HG03066 (cell line): Measurements from ENCODE around the gene RGS9BP.

Experiments
- ATAC-seq: cut with Tn5 transposase; IDR thresholded peaks from one replicate; pipeline ENCODE4 v1.9.1; 2021; ENCODE audit warnings: low read depth; ENCODE audit not compliant: unreplicated experiment

The RGS9BP gene

GRCh38 chr19:32669310-32669709 lies 6.3 kb upstream of the RGS9BP start:
- ATAC-seq, result no peak

- ATAC-seq, result no peak
Observed at GRCh38 chr19:32671883-32672593, 3.6 kb upstream of the RGS9BP start.

DNA sequence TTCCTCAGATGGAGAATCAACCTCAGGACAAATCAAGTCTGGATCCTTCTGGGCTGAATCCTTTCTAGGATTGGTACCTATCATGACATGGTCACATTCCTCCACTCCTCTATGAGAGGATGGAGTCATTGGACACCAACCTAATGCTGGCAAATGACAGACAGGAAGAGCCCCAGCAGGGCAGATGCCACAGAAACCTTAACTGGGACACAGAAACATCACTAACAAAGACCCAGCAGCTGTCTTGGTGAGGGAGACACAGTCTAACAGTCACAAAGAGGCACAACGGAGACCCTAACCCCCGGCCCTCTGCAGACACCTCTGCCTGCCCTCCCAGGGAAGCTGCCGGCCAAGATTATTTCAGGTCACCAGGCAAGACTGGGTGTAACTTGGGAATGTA lies 2.8 kb upstream of the RGS9BP start:
- ATAC-seq, result no peak

GRCh38 chr19:32673573-32673972 lies 2.1 kb upstream of the RGS9BP start:
- no peak for ATAC-seq

DNA sequence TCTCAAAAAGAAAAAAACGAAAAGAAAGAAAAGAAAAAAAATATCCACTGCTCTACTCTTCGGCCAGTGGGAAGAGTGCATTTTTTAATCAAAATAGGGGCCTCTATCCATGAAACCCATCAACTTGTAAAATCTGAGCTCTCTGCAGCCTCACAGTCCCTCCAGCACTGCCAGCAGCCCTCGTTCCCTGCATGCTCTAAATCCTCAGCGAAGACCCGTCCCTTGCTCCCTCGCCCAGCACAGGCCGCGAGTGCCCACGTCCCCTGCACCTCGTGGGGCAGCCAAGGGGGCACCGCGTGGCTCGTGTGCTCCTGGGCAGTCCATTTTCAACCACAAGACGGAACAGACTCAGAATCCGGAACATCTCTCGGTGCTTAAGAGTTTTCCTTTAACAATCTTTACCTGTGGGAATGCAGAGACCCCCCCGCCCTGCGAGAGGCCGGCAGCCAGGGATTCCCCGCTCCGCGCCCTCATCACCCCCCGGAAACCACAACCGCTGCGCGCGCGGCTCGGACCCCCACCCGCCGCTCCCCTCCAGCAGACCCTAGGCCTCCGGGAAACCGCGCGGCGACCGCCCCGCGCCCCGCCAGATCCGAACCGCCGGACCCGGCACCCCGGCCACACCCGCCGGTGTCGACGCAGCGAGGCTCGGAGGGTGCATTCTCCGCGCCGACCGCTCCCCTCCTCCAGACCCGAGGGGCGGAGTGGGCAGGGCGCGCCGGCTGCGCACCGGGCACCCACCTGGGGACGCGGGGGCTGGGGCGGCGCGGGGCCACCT lies 1.3 kb upstream of the RGS9BP start:
- ATAC-seq, result no peak

DNA sequence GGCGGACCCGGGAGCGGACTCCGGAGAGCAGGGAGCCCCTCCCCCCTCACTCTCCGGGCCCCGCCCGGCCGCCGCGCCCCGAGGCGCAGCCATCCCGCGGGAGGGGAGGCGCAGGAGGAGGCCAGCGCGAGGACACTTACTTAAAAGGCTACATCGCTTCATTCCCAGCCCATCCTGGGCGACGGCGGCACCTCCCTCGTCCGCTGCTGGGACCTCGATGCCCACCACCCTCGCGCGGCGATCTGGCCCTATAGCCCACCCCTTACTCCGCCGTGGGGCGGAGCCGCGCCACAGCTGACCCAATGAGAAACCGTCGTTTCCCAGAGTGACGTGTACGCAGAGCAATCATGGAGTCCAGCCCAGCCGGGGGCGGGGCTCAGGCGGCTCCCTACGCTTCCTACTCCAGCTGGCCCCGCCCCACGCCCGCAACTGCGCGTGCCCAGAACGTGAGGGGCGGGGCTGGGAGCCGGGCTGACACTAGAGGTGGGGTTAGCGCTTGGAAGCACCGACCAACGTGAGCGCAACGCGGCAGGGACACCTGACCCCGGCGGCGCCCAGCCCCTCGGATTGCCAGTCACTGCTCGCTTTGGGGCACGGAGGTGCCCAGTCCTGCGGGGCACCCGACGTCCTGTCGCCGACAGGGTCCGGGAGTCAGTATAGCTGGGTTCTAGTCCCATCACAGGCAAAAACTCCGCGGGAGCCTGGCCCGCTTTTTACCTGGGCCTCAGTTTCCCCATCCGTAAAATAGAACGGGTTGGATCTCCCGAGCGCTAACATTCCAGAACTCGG lies 523 bp upstream of the RGS9BP start, which contains the start of gene ANKRD27:
ANKRD27 (minus strand) TSS at position 250 of the 789 bp plus-strand sequence. CDS start 16,165 bp downstream, outside the sequence.
- ATAC-seq, result peak; percentile 95

GRCh38 chr19:32676186-32676894 lies 692 bp downstream of the RGS9BP start:
- no peak for ATAC-seq

DNA sequence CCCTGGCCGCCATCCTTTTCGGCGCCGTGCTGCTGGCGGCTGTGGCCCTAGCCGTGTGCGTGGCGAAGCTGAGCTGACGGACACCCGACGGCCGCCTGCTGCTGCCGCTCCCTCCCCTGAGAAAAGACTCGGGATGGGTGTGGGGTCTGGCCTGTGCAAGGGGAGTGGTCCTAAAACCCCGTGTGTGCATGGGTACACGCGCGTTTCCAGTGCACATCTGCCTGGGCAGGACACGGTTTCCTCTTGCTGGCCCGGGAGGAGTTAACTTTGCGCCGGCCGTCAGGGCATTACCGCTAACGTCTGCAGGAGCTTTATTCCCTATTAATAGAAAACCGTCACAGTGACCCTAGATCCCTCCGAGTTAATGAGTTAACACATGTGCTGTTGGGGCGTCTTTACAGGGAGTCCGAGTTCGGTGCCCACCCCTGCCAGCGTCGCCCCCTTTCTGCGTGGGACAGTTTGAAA lies 1.3 kb downstream of the RGS9BP start:
- ATAC-seq, result no peak

- ATAC-seq, result no peak
Observed at GRCh38 chr19:32677657-32678056, 2.0 kb downstream of the RGS9BP start.

DNA sequence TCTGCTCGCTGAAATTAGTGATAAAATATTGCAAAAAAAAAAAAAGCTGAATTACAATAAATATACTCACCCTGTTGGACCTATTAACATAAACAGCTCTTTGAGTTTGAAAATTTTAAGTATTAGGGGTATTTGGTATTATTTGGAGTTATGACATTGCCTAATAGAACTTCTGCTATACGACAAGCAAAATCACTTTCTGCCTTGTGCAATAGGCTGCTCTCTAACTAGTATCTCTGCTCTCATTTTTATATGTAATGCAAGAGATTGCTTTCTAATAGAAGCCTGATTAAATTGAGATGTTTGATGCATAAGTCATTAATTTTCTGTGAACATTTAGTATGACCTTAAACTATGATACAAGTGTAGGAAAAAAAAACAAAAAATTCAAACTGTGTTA lies 5.3 kb downstream of the RGS9BP start:
- no peak for ATAC-seq

GRCh38 chr19:32682317-32682716 lies 6.7 kb downstream of the RGS9BP start:
- no peak for ATAC-seq

DNA sequence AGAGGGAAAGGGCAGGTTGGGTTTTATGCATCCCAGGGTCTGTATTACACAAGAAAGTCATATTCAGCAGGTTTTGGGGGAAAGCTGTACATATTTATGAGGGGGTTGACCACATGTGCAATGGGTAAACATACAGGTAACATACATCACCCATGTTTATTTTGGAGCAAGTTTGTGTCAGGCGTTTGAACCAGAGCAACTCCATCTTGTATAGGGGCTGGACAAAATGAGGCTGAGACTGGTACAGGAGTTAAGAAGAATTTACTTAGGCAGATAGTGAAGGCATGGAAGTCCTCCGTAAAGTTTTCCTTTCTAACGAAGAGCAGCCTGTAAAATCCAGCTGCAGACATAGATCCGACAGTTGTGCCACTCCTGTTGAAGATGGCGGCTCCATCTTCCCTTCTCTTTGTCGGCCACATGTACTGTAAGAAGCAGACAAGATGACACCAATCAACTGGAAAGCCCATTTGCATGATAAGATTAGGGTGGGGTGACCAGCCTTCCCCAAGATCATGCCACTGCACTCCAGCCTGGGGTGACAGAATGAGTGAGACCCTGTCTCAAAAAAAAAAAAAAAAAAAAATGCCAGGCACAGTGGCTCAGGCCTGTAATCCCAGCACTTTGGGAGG lies 11.3 kb downstream of the RGS9BP start:
- ATAC-seq, result no peak

DNA sequence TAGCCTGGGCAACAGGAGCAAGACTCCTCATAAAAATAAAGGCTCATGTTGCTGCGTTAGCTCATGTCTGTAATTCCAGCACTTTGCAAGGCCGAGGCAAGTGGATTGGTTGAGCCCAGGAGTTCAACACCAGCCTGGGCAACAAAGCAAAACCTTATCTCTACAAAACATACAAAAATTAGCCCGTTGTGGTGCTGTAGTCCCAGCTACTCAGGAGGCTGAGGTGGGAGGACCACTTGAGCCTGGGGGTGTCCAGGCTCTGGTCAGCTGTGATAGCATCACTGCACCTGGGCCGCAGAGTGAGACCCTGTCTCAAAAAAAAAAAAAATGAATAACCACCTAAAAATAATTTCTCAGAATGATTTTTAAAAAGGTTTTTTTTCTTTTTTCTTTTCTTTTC lies 12.0 kb downstream of the RGS9BP start:
- ATAC-seq, result no peak

- ATAC-seq, result no peak
Observed at GRCh38 chr19:32688311-32688710, 12.7 kb downstream of the RGS9BP start.

DNA sequence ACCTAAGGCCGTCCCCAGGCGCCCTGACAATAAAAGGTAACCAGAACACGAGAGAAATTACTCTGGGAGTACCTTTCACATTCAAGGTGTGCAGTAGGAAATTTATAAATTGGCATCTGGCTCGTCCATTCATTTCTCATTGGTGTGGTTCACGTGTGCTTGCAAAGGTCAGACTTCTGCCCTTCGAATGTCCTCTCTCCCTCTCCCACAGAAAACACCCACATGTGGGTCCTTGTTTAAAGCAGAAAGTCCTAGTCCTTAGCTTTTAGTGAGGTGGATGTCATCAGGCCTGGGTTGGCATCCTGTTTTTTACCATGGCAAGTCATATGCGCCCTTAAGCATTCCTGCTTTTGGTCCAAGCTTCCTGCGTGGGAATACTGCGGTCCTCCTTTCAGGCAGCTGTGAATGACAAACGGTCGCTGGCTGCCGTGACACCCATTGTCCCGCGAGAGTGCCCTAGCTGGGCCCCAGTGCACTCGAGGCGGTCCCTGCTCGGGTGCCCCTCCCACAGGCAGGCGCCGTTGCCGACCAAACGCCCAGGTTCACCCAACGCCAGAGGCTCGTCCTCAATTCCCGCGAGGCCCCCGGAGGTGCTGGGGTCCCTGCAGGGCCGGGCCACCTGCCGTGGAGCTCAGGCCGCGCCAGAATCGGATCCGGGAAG lies 15.8 kb downstream of the RGS9BP start, which contains the start of gene NUDT19:
NUDT19 (plus strand) TSS at position 531 of the 661 bp plus-strand sequence. CDS start 140 bp downstream, outside the sequence.
- peak; percentile 86 for ATAC-seq

- peak; percentile 63 for ATAC-seq
Observed at GRCh38 chr19:32691952-32692726, 16.5 kb downstream of the RGS9BP start.

GRCh38 chr19:32692727-32693061 lies 17.0 kb downstream of the RGS9BP start:
- ATAC-seq, result no peak
